Memory B cell (primary cell): ENCODE results near the gene SEC22C.
"Not testable (repeated sequence)": the region's sequence is repeated elsewhere in the genome, so short reads cannot be mapped to it uniquely, and the experiment has no call there.

Source experiments
- ATAC-seq: fragments of 150-1000 bp; cut with Tn5 transposase; 2 replicates; pipeline ENCODE4 v1.10.0; 2021; ENCODE audit warnings: low read depth, mild to moderate bottlenecking, moderate library complexity
- DNase-seq, 2 donors: peaks; one replicate each; pipeline ENCODE4 v3.0.0; 2022; ENCODE audit warnings: low spot score in 2 of 2
- H3K27ac Mint-ChIP-seq: one replicate; pipeline ENCODE4 v1.8.0; 2022; ENCODE audit warnings: mild to moderate bottlenecking, moderate library complexity, mixed read lengths
- H3K27me3 Mint-ChIP-seq: one replicate; pipeline ENCODE4 v1.8.0; 2022; ENCODE audit warnings: mixed read lengths
- H3K36me3 Mint-ChIP-seq: one replicate; pipeline ENCODE4 v1.8.0; 2022; ENCODE audit warnings: mild to moderate bottlenecking, mixed read lengths
- H3K4me1 Mint-ChIP-seq: one replicate; pipeline ENCODE4 v1.8.0; 2022; ENCODE audit warnings: mixed read lengths
- H3K4me3 Mint-ChIP-seq: one replicate; pipeline ENCODE4 v1.8.0; 2022; ENCODE audit warnings: mild to moderate bottlenecking, moderate library complexity, mixed read lengths
- H3K9me3 Mint-ChIP-seq: one replicate; pipeline ENCODE4 v1.8.0; 2022; ENCODE audit warnings: mixed read lengths

The SEC22C gene, protein sequence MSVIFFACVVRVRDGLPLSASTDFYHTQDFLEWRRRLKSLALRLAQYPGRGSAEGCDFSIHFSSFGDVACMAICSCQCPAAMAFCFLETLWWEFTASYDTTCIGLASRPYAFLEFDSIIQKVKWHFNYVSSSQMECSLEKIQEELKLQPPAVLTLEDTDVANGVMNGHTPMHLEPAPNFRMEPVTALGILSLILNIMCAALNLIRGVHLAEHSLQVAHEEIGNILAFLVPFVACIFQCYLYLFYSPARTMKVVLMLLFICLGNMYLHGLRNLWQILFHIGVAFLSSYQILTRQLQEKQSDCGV

GRCh38 chr3:42581709-42582473 is at the start of gene SEC22C:
Gene SEC22C (minus strand): TSS chr3:42581967. CDS start chr3:42569046, 12,921 bp downstream.
- Mint-ChIP-seq H3K4me1 (peaks cover 24% of the 10 kb centered on the region), H3K27me3 (no peaks in the 10 kb centered on the region), H3K27ac (peak within 1 kb of the TSS; percentile 98), H3K4me3 (peak within 1 kb of the TSS; percentile 91), H3K9me3 (peaks cover 4% of the 10 kb centered on the region), H3K36me3 (peaks cover 8% of the 10 kb centered on the region)
- ATAC-seq (peak; percentile 85), DNase-seq (peak; percentile 93)

DNA sequence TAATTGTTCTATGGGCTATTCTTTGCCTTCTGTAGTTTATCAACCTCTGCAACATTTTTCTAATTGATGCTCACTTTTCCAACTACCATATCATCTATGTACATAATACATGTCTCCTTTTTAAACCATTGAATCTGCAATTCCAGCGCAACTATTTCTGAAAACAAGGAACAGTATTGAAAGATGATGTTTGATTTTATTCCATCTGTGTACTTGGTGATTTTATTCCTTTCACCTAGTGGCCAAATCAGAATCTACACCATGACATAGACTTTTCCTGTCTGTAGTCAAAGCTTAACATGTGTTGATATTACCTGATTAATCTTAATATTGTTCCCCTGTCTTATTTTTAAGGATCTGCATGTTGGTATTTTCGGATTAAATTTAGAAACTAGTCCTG is 31.7 kb upstream of the SEC22C start:
- H3K9me3 Mint-ChIP-seq, result no peaks in the 10 kb centered on the region
- DNase-seq, result no peak
- H3K4me1 Mint-ChIP-seq, result peaks cover 24% of the 10 kb centered on the region
- H3K27ac Mint-ChIP-seq, result peak overlapping the region; percentile 58
- no peaks in the 10 kb centered on the region for H3K27me3 Mint-ChIP-seq
- H3K36me3 Mint-ChIP-seq, result peaks cover 11% of the 10 kb centered on the region
- peak; percentile 65 for ATAC-seq
- peak overlapping the region; percentile 0 for H3K4me3 Mint-ChIP-seq

GRCh38 chr3:42612928-42613327 is 31.2 kb upstream of the SEC22C start:
- no peaks in the 10 kb centered on the region for H3K27me3 Mint-ChIP-seq
- H3K27ac Mint-ChIP-seq, result peak overlapping the region; percentile 58
- no peak overlapping the region for H3K4me3 Mint-ChIP-seq
- peaks cover 11% of the 10 kb centered on the region for H3K36me3 Mint-ChIP-seq
- ATAC-seq, result peak; percentile 94
- peaks cover 24% of the 10 kb centered on the region for H3K4me1 Mint-ChIP-seq
- DNase-seq, result no peak
- no peaks in the 10 kb centered on the region for H3K9me3 Mint-ChIP-seq

- no peaks in the 10 kb centered on the region for H3K9me3 Mint-ChIP-seq
- H3K27me3 Mint-ChIP-seq, result no peaks in the 10 kb centered on the region
- ATAC-seq (no peak), DNase-seq (no peak)
- H3K36me3 Mint-ChIP-seq, result peaks cover 15% of the 10 kb centered on the region
- peak overlapping the region; percentile 58 for H3K27ac Mint-ChIP-seq
- peaks cover 24% of the 10 kb centered on the region for H3K4me1 Mint-ChIP-seq
- no peak overlapping the region for H3K4me3 Mint-ChIP-seq
These were observed 30.4 kb upstream of the SEC22C start for GRCh38 chr3:42612217-42612616.

GRCh38 chr3:42610976-42611375 is 29.2 kb upstream of the SEC22C start:
- no peaks in the 10 kb centered on the region for H3K27me3 Mint-ChIP-seq
- DNase-seq, result no peak
- H3K36me3 Mint-ChIP-seq, result peaks cover 16% of the 10 kb centered on the region
- ATAC-seq, result no peak
- H3K27ac Mint-ChIP-seq, result no peak overlapping the region
- peaks cover 26% of the 10 kb centered on the region for H3K4me1 Mint-ChIP-seq
- H3K9me3 Mint-ChIP-seq, result no peaks in the 10 kb centered on the region
- no peak overlapping the region for H3K4me3 Mint-ChIP-seq

DNA sequence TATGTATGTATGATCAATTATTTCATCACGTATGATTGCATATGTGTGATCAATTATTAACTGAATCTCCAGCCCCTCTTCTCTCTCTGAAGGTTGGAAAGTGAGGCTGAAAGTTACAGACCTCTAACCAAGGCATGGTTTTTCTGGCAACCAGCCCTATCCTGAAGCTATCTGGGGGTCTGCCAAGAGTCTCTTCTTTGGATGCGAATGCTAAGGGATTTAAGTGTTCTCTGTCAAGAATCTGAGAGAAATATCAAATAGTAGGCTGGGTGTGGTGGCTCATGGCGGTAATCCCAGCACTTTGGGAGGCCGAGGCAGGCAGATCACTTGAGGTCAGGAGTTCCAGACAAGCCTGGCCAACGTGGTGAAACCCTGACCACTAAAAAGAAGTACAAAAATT is 26.8 kb upstream of the SEC22C start:
- Mint-ChIP-seq H3K9me3 (peaks cover 1% of the 10 kb centered on the region), H3K27ac (no peak overlapping the region), H3K4me3 (no peak overlapping the region), H3K36me3 (peaks cover 21% of the 10 kb centered on the region), H3K4me1 (peaks cover 31% of the 10 kb centered on the region), H3K27me3 (no peaks in the 10 kb centered on the region)
- no peak for ATAC-seq
- no peak for DNase-seq

GRCh38 chr3:42605546-42606173 is 23.9 kb upstream of the SEC22C start:
- H3K27ac Mint-ChIP-seq, result peak overlapping the region; percentile 77
- H3K9me3 Mint-ChIP-seq, result peaks cover 1% of the 10 kb centered on the region
- ATAC-seq, result no peak
- peaks cover 24% of the 10 kb centered on the region for H3K4me1 Mint-ChIP-seq
- H3K4me3 Mint-ChIP-seq, result no peak overlapping the region
- no peaks in the 10 kb centered on the region for H3K27me3 Mint-ChIP-seq
- H3K36me3 Mint-ChIP-seq, result peaks cover 20% of the 10 kb centered on the region
- DNase-seq, result no peak

GRCh38 chr3:42602961-42603360 is 21.2 kb upstream of the SEC22C start:
- peaks cover 1% of the 10 kb centered on the region for H3K9me3 Mint-ChIP-seq
- no peaks in the 10 kb centered on the region for H3K27me3 Mint-ChIP-seq
- no peak overlapping the region for H3K4me3 Mint-ChIP-seq
- peaks cover 18% of the 10 kb centered on the region for H3K36me3 Mint-ChIP-seq
- H3K4me1 Mint-ChIP-seq, result peaks cover 22% of the 10 kb centered on the region
- DNase-seq (no peak), ATAC-seq (no peak)
- no peak overlapping the region for H3K27ac Mint-ChIP-seq

DNA sequence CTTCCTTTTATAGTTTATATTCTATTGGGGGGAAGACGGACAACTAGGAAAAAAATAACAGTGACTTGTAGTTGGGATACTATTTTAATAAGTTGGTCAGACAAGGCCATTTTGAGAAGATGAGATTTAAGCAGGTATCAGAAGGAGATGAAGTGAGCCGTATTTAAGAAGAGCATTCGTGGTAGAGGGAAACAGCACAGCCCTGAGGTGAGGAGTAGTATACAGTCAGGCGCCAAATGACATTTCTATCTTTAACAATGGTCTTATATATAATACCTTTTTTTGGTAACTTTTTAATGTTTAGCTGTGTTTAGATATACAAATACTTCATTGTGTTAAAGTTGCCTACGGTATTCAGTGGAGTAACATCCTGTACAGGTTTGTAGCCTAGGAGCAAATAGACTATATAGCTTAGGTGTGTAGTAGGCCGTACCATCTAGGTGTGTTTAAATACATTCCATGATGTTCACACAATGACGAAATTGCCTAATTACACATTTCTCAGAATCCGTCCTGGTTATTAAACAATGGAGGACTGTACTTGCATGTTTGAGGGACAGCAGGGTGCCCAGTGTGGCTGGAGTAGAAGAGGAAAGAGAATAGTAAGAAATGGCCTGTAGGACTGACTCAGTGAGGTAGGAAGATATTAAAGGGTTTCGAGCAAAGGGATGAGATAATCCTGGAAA is 20.3 kb upstream of the SEC22C start:
- Mint-ChIP-seq H3K27ac (peak overlapping the region; percentile 95), H3K36me3 (peaks cover 14% of the 10 kb centered on the region), H3K4me3 (peak overlapping the region; percentile 97), H3K9me3 (peaks cover 1% of the 10 kb centered on the region), H3K4me1 (peaks cover 22% of the 10 kb centered on the region), H3K27me3 (no peaks in the 10 kb centered on the region)
- no peak for ATAC-seq
- no peak for DNase-seq

GRCh38 chr3:42600958-42601675 is 19.4 kb upstream of the SEC22C start:
- Mint-ChIP-seq H3K4me1 (peaks cover 20% of the 10 kb centered on the region), H3K36me3 (peaks cover 14% of the 10 kb centered on the region), H3K27me3 (no peaks in the 10 kb centered on the region), H3K27ac (peak overlapping the region; percentile 95), H3K4me3 (peak overlapping the region; percentile 97), H3K9me3 (peaks cover 1% of the 10 kb centered on the region)
- DNase-seq (peak in 1 of 2 donors; percentile 16), ATAC-seq (peak; percentile 4)

- Mint-ChIP-seq H3K4me1 (peaks cover 16% of the 10 kb centered on the region), H3K9me3 (peaks cover 1% of the 10 kb centered on the region), H3K4me3 (peak within 1 kb of the TSS; percentile 97), H3K27me3 (no peaks in the 10 kb centered on the region), H3K36me3 (peaks cover 16% of the 10 kb centered on the region), H3K27ac (peak within 1 kb of the TSS; percentile 95)
- DNase-seq (peak; percentile 99 to 100), ATAC-seq (peak; percentile 80)
These were observed 18.6 kb upstream of the SEC22C start, which contains the start of gene NKTR for GRCh38 chr3:42600111-42600957. Gene NKTR (plus strand): TSS chr3:42600686. CDS start chr3:42601007, 321 bp downstream.

- H3K4me1 Mint-ChIP-seq, result peaks cover 17% of the 10 kb centered on the region
- H3K9me3 Mint-ChIP-seq, DNase-seq, H3K4me3 Mint-ChIP-seq, H3K27me3 Mint-ChIP-seq, H3K27ac Mint-ChIP-seq, ATAC-seq: not testable (repeated sequence)
- H3K36me3 Mint-ChIP-seq, result peaks cover 12% of the 10 kb centered on the region
These were observed 15.3 kb upstream of the SEC22C start for GRCh38 chr3:42597098-42597497.
